HL-60 (cell line): Measurements from ENCODE around the gene KRT3.

ENCODE experiments used
- CTCF ChIP-seq: IDR thresholded peaks from one replicate; pipeline ENCODE4 v1.5.1; 2011; ENCODE audit warnings: low read length, control low read depth, inconsistent platforms; ENCODE audit not compliant: insufficient read depth
- GABPA ChIP-seq: IDR thresholded peaks from 2 replicates; pipeline ENCODE4 v1.6.1; 2012; ENCODE audit warnings: low read depth
- POLR2AphosphoS5 ChIP-seq: IDR thresholded peaks from 2 replicates; pipeline ENCODE4 v1.6.1; 2012; ENCODE audit warnings: low read depth
- REST ChIP-seq: IDR thresholded peaks from 2 replicates; pipeline ENCODE4 v1.6.1; 2012; ENCODE audit warnings: low read depth; ENCODE audit not compliant: insufficient replicate concordance
- SPI1 ChIP-seq: IDR thresholded peaks from 2 replicates; pipeline ENCODE4 v1.6.1; 2012; ENCODE audit warnings: low read depth, mild to moderate bottlenecking, borderline replicate concordance

GRCh38 chr12:52757449-52758176 is 38.3 kb downstream of the KRT3 start:
- TF ChIP-seq POLR2AphosphoS5 (no peak), CTCF (no peak), REST (no peak), GABPA (no peak), SPI1 (no peak)
